Activated gamma-delta T cell (primary cell): Measurements from ENCODE around the gene SHOC1.
"Not testable (repeated sequence)": the region's sequence is repeated elsewhere in the genome, so short reads cannot be mapped to it uniquely, and the experiment has no call there.

Experiments used
- DNase-seq: peaks from one replicate; lab custom pipeline; 2025; lab: John Stamatoyannopoulos, UW
- total RNA-seq, 2 donors: gene quantifications; one replicate each; lab custom pipeline; 2026; lab: John Stamatoyannopoulos, UW

SHOC1 gene
- total RNA-seq, result 0 to 0.09 reads per million in 2 donors

- DNase-seq, result no peak
Measured at GRCh38 chr9:111794835-111795556, at the start of gene SHOC1. SHOC1 (minus strand) TSS chr9:111794937; CDS start chr9:111791418, 3,519 bp downstream.

GRCh38 chr9:111843971-111844370 lies 49.2 kb upstream of the SHOC1 start:
- DNase-seq, result no peak

- DNase-seq, result no peak
Measured at GRCh38 chr9:111842313-111842712, 47.6 kb upstream of the SHOC1 start.

- DNase-seq, result no peak
Measured at GRCh38 chr9:111840442-111840841, 45.7 kb upstream of the SHOC1 start.

GRCh38 chr9:111839987-111840386 lies 45.2 kb upstream of the SHOC1 start:
- no peak for DNase-seq

- DNase-seq, result no peak
Measured at GRCh38 chr9:111839387-111839786, 44.6 kb upstream of the SHOC1 start.

GRCh38 chr9:111838439-111838838 lies 43.7 kb upstream of the SHOC1 start:
- DNase-seq, result no peak

- DNase-seq, result no peak
Measured at GRCh38 chr9:111836311-111836710, 41.6 kb upstream of the SHOC1 start.

GRCh38 chr9:111833941-111834340 lies 39.2 kb upstream of the SHOC1 start:
- no peak for DNase-seq

- DNase-seq, result no peak
Measured at GRCh38 chr9:111832449-111832848, 37.7 kb upstream of the SHOC1 start.

GRCh38 chr9:111831371-111832108 lies 36.8 kb upstream of the SHOC1 start:
- DNase-seq, result no peak

- DNase-seq, result no peak
Measured at GRCh38 chr9:111828193-111828592, 33.5 kb upstream of the SHOC1 start.

GRCh38 chr9:111825468-111826145 lies 30.9 kb upstream of the SHOC1 start:
- no peak for DNase-seq

GRCh38 chr9:111821006-111821528 lies 26.3 kb upstream of the SHOC1 start:
- DNase-seq, result no peak

- DNase-seq, result no peak
Measured at GRCh38 chr9:111819360-111819759, 24.6 kb upstream of the SHOC1 start.

- DNase-seq, result no peak
Measured at GRCh38 chr9:111815285-111816070, 20.7 kb upstream of the SHOC1 start.

GRCh38 chr9:111812337-111812736 lies 17.6 kb upstream of the SHOC1 start:
- DNase-seq, result no peak

GRCh38 chr9:111810908-111811307 lies 16.2 kb upstream of the SHOC1 start:
- no peak for DNase-seq

- not testable (repeated sequence) for DNase-seq
Measured at GRCh38 chr9:111810415-111810814, 15.7 kb upstream of the SHOC1 start.

- DNase-seq, result no peak
Measured at GRCh38 chr9:111807197-111807596, 12.5 kb upstream of the SHOC1 start.

- DNase-seq, result no peak
Measured at GRCh38 chr9:111806259-111806658, 11.5 kb upstream of the SHOC1 start.

GRCh38 chr9:111805830-111806241 lies 11.1 kb upstream of the SHOC1 start:
- no peak for DNase-seq
